B cell (primary cell): ENCODE data around the gene TMEM238L. TPM values are rescaled to one million over a fixed set of nuclear protein-coding genes. Genes with fewer than 3 reads are reported as not detected.

ENCODE experiments used
- ATAC-seq: fragments of 200-7000 bp; cut with Tn5 transposase; one replicate; pipeline ENCODE4 v1.10.0; 2021; ENCODE audit warnings: low read depth, mild to moderate bottlenecking, moderate number of reproducible peaks, moderate library complexity
- CTCF ChIA-PET: fragments of 350-600 bp; sonication (Branson Sonifier 250); formaldehyde crosslinking; loops from one replicate; lab custom pipeline; 2021; ENCODE audit warnings: antibody characterized with exemption, inconsistent platforms; lab: Charles Lee
- POLR2A ChIA-PET: fragments of 350-600 bp; sonication (Branson Sonifier 250); formaldehyde crosslinking; loops from one replicate; lab custom pipeline; 2021; ENCODE audit warnings: antibody characterized with exemption; lab: Charles Lee
- DNase-seq: peaks from one replicate; pipeline ENCODE4 v3.0.0; 2013
- H2AFZ ChIP-seq: 2 replicates; pipeline ENCODE4 v1.6.1; 2012; ENCODE audit warnings: mild to moderate bottlenecking, low read depth, low read length; ENCODE audit not compliant: insufficient read depth, poor library complexity, severe bottlenecking
- H3K27ac ChIP-seq, 2 donors: 1 replicate in 1 of 2; 2 replicates in 1 of 2; pipeline ENCODE4 v1.5.1; 2012 to 2013; ENCODE audit warnings: low read length in 2 of 2, mild to moderate bottlenecking in 2 of 2, moderate library complexity in 1 of 2
- H3K27me3 ChIP-seq, 4 experiments: fragments of 200-600 bp in 1 of 4; sonication (generic) in 1 of 4; replicated peaks in 1 of 4; 1 replicate in 2 of 4; 2 replicates in 2 of 4; pipeline versions ENCODE4 v1.6.1 to v1.7.0; 2013 to 2016; ENCODE audit warnings: low read length in 3 of 4, mild to moderate bottlenecking in 2 of 4, mixed read lengths in 1 of 4, moderate library complexity in 1 of 4; ENCODE audit not compliant: insufficient read depth in 4 of 4, control insufficient read depth in 3 of 4; ENCODE audit errors: control extremely low read depth in 1 of 4
- H3K36me3 ChIP-seq, 2 experiments: replicated peaks in 1 of 2; 1 replicate in 1 of 2; 2 replicates in 1 of 2; pipeline versions ENCODE4 v1.6.1 to v1.7.1; 2013; ENCODE audit warnings: low read length in 1 of 2; ENCODE audit not compliant: insufficient read depth in 2 of 2, control insufficient read depth in 1 of 2; ENCODE audit errors: control extremely low read depth in 1 of 2, extremely low read depth in 1 of 2
- H3K4me1 ChIP-seq, 2 donors: fragments of 200-600 bp in 1 of 2; sonication (generic) in 1 of 2; 1 replicate in 1 of 2; 2 replicates in 1 of 2; pipeline versions ENCODE4 v1.5.1 to v1.6.1; 2013 to 2017; ENCODE audit warnings: low read length in 2 of 2; ENCODE audit not compliant: control insufficient read depth in 2 of 2, insufficient read depth in 2 of 2
- H3K4me2 ChIP-seq: replicated peaks from 2 replicates; pipeline ENCODE3; 2012; ENCODE audit warnings: mild to moderate bottlenecking, low read depth, low read length; ENCODE audit not compliant: poor library complexity, severe bottlenecking
- H3K4me3 ChIP-seq, 5 experiments: fragments of 200-600 bp in 1 of 5; sonication (generic) in 1 of 5; 1 replicate in 3 of 5; 2 replicates in 2 of 5; pipeline versions ENCODE4 v1.5.1 to v1.7.0; 2011 to 2016; ENCODE audit warnings: low read length in 4 of 5, mild to moderate bottlenecking in 4 of 5, low read depth in 2 of 5, control low read depth in 1 of 5, moderate library complexity in 1 of 5; ENCODE audit not compliant: insufficient read depth in 1 of 5; ENCODE audit errors: control extremely low read depth in 1 of 5, extremely low read depth in 1 of 5
- H3K79me2 ChIP-seq: fragments of 200-600 bp; sonication (generic); one replicate; pipeline ENCODE4 v1.6.0; 2016; ENCODE audit warnings: low read length; ENCODE audit not compliant: control insufficient read depth, insufficient read depth
- H3K9ac ChIP-seq: fragments of 200-600 bp; sonication (generic); 2 replicates; pipeline ENCODE4 v1.6.1; 2017; ENCODE audit warnings: mild to moderate bottlenecking, low read length, moderate library complexity
- H3K9me3 ChIP-seq, 3 donors: one replicate each; pipeline versions ENCODE4 v1.6.1 to v1.7.1; 2013; ENCODE audit warnings: low read length in 2 of 3; ENCODE audit not compliant: control insufficient read depth in 2 of 3, insufficient read depth in 1 of 3; ENCODE audit errors: control extremely low read depth in 1 of 3
- H4K20me1 ChIP-seq: 2 replicates; pipeline ENCODE4 v1.6.0; 2012; ENCODE audit warnings: mild to moderate bottlenecking, low read length; ENCODE audit not compliant: insufficient read depth, control insufficient read depth, poor library complexity, severe bottlenecking
- H3K27ac Mint-ChIP-seq: one replicate; pipeline ENCODE4 v1.8.0; 2021; ENCODE audit warnings: mixed read lengths
- H3K27me3 Mint-ChIP-seq: one replicate; pipeline ENCODE4 v1.8.0; 2021; ENCODE audit warnings: mixed read lengths
- H3K4me1 Mint-ChIP-seq: one replicate; pipeline ENCODE4 v1.8.0; 2021; ENCODE audit warnings: mixed read lengths
- H3K4me3 Mint-ChIP-seq: one replicate; pipeline ENCODE4 v1.8.0; 2021; ENCODE audit warnings: mixed read lengths
- H3K9me3 Mint-ChIP-seq: one replicate; pipeline ENCODE4 v1.8.0; 2022; ENCODE audit warnings: mixed read lengths; ENCODE audit not compliant: insufficient read depth
- CTCF ChIP-seq: fragments of 200-600 bp; IDR thresholded peaks from one replicate; pipeline ENCODE4 v1.8.0; 2022; ENCODE audit warnings: antibody characterized with exemption, mild to moderate bottlenecking
- EZH2 ChIP-seq: IDR thresholded peaks from 2 replicates; pipeline ENCODE4 v1.6.1; 2012; ENCODE audit warnings: borderline replicate concordance, low read depth, mild to moderate bottlenecking, moderate library complexity, low read length; ENCODE audit not compliant: insufficient read depth, poor library complexity, severe bottlenecking
- WGBS: methylation state at CpG from one replicate; pipeline ENCODE4 v1.1.5; 2013; ENCODE audit warnings: missing lambda C conversion rate; ENCODE audit not compliant: insufficient coverage; 5-methylcytosine and 5-hydroxymethylcytosine counted together
- intact Hi-C: fragments of 100-400 bp; cut with micrococcal nuclease; formaldehyde crosslinking; loops from one replicate; pipeline ENCODE4 v1.10.0; 2022
- polyA plus RNA-seq: library from polyadenylated mRNA; depleted of rRNA; stranded (reverse); fragments of >200 nt; gene quantifications from 2 replicates; pipeline ENCODE4 v1.2.3, GENCODE V29; 2012
- total RNA-seq, 2 donors: library from RNA; stranded (reverse); fragments of 120-200 nt in 1 of 2; gene quantifications; 1 replicate in 1 of 2; 2 replicates in 1 of 2; pipeline versions ENCODE4 v1.2.3 to v1.2.4, GENCODE V29; 2013 to 2022

Gene TMEM238L
- total and polyA plus RNA-seq, 2 donors (not counting 1 experiment from before 2014, with no cell fraction given): not detected

DNA sequence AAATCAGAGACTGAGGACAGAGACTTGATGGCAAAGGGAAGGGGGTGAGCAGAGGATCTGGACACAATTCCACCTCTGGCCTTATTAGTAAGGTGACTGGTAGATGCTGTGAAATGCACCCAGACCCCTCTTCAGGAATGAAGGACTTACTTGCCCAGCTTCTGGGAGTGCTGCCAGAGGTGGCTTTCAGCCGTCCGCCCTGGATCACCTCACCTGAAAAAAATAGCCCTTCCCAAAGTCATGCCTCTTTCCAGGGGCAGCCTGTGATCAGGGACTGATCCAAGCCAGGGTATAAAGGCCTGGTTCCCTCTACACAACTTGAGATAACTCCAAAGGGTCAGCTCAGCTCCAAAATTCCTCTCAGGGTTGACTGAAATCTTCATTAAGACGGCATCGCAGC is 53.7 kb downstream of the TMEM238L start:
- Histone ChIP-seq H3K4me1 (no peaks in the 10 kb centered on the region), H3K27me3 (no peaks in the 10 kb centered on the region), H3K4me2 (no peak overlapping the region), H3K36me3 (no peaks in the 10 kb centered on the region), H3K79me2 (no peaks in the 10 kb centered on the region), H3K9me3 (no peaks in the 10 kb centered on the region), H2AFZ (no peak overlapping the region), H3K9ac (no peak overlapping the region), H4K20me1 (no peaks in the 10 kb centered on the region), H3K4me3 (no peak overlapping the region), H3K27ac (no peak overlapping the region)
- intact Hi-C loops: no loop called here
- Mint-ChIP-seq H3K9me3 (no peaks in the 10 kb centered on the region), H3K4me3 (no peak overlapping the region), H3K27ac (no peak overlapping the region), H3K4me1 (no peaks in the 10 kb centered on the region), H3K27me3 (no peaks in the 10 kb centered on the region)
- ChIA-PET CTCF (no interaction called here), POLR2A (no interaction called here)
- no peak for DNase-seq
- 98% methylated on average over 4 of the region's 4 CpGs for WGBS
- TF ChIP-seq EZH2 (no peak), CTCF (no peak)
- ATAC-seq: no peak

DNA sequence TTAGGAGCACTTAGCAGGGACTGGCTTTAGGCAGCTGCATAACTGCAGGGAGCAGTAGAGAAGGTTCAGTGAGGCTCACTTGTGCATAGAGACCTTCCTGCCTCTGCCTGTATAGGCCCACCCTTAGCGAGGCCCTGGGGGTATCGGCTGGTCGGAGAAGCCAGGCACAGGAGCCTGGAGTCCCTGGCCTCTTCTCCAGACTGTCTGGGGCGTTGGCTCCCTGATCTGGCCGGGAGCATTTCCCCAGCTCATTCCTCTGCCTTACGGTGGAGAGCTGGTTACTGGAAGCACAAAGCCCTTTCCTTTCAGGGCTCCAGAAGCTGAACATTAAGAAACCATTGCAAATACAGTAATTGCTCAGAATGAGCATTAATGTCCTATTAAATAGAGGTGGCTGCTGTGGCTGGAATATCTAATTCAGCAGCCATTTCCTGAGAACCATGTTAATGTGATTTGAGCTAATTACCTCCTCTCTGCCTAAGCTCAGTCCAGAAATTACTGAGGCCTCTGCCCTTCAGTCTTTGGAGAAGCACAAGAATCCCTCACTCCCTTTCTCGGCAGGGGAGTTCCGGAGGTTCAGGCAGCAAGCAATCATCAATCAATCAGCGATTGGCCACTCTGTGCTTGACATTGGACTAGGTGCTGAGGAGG is 55.2 kb downstream of the TMEM238L start:
- H3K4me3 Mint-ChIP-seq: no peak overlapping the region
- Histone ChIP-seq H2AFZ (no peak overlapping the region), H3K36me3 (no peaks in the 10 kb centered on the region), H3K79me2 (no peaks in the 10 kb centered on the region), H3K27me3 (no peaks in the 10 kb centered on the region), H3K4me3 (no peak overlapping the region), H3K4me1 (no peaks in the 10 kb centered on the region), H3K27ac (no peak overlapping the region), H3K4me2 (no peak overlapping the region), H3K9ac (no peak overlapping the region), H4K20me1 (no peaks in the 10 kb centered on the region), H3K9me3 (no peaks in the 10 kb centered on the region)
- no peak for TF ChIP-seq EZH2
- TF ChIP-seq CTCF: no peak
- intact Hi-C loops: no loop called here
- POLR2A ChIA-PET: no interaction called here
- peaks cover 5% of the 10 kb centered on the region for H3K27me3 Mint-ChIP-seq
- DNase-seq: no peak
- no peak overlapping the region for H3K27ac Mint-ChIP-seq
- ATAC-seq: no peak
- H3K9me3 Mint-ChIP-seq: no peaks in the 10 kb centered on the region
- WGBS: 60% methylated on average over 6 of the region's 9 CpGs
- CTCF ChIA-PET: interaction anchor here (0.8 kb wide), 1 partner anchor 96 kb away, joined by 4 read pairs; no protein-coding TSS in a partner anchor
- no peaks in the 10 kb centered on the region for H3K4me1 Mint-ChIP-seq
